Mucosa of descending colon (tissue), 3 donors: Measurements from ENCODE around the gene INPP4A. TPM values are rescaled to one million over a fixed set of nuclear protein-coding genes. Genes with fewer than 3 reads are reported as not detected.

ENCODE experiments used
- ATAC-seq: fragments of 200-7000 bp; cut with Tn5 transposase; one replicate; pipeline ENCODE4 v1.9.1; 2020; ENCODE audit warnings: mild to moderate bottlenecking, moderate library complexity
- DNase-seq, 3 donors: peaks; one replicate each; pipeline ENCODE4 v3.0.0-alpha.2; 2020
- H3K36me3 ChIP-seq: fragments of 200-600 bp; one replicate; pipeline ENCODE4 v1.8.0; 2021; ENCODE audit warnings: low read depth, mild to moderate bottlenecking
- H3K4me1 ChIP-seq: fragments of 200-600 bp; one replicate; pipeline ENCODE4 v1.8.0; 2021; ENCODE audit warnings: low read depth, mild to moderate bottlenecking
- H3K4me3 ChIP-seq: fragments of 200-600 bp; one replicate; pipeline ENCODE4 v1.8.0; 2021; ENCODE audit warnings: mild to moderate bottlenecking
- H3K9me3 ChIP-seq: fragments of 200-600 bp; one replicate; pipeline ENCODE4 v1.8.0; 2021; ENCODE audit warnings: mild to moderate bottlenecking
- intact Hi-C, 2 donors: fragments of 100-400 bp; cut with DNase I in 1 of 2; cut with micrococcal nuclease in 1 of 2; formaldehyde crosslinking; loops; one replicate each; pipeline versions ENCODE4 v1.11.0 to v1.11.1; 2022; cut with DNase I, micrococcal nuclease
- total RNA-seq, 3 donors: library from RNA; stranded (reverse); fragmentation: NEBNext Ultra II Directional in 2 of 3; extraction: Animal tissue kit (Norgen Biotek cat#: 25700) in 2 of 3; gene quantifications; one replicate each; pipeline versions ENCODE4 v1.2.1 to v1.2.4, GENCODE V29; 2021 to 2023
- TF ChIP-seq, protein P1 (sequence below): fragments of 200-600 bp; IDR thresholded peaks from one replicate; pipeline ENCODE4 v1.8.0; 2022; ENCODE audit warnings: antibody characterized with exemption, mild to moderate bottlenecking
- donor health status: DM: no; HTN: no; CAD: no; lungs with moderate emphysema.
- donor health status: DM: no; HTN: no; CAD: no.
- donor health status: DM: no; HTN: yes; CAD: no.

Gene INPP4A
- total RNA-seq, 3 donors from 2014 or later = 18.2 to 39.8 (median 19.1) TPM

DNA sequence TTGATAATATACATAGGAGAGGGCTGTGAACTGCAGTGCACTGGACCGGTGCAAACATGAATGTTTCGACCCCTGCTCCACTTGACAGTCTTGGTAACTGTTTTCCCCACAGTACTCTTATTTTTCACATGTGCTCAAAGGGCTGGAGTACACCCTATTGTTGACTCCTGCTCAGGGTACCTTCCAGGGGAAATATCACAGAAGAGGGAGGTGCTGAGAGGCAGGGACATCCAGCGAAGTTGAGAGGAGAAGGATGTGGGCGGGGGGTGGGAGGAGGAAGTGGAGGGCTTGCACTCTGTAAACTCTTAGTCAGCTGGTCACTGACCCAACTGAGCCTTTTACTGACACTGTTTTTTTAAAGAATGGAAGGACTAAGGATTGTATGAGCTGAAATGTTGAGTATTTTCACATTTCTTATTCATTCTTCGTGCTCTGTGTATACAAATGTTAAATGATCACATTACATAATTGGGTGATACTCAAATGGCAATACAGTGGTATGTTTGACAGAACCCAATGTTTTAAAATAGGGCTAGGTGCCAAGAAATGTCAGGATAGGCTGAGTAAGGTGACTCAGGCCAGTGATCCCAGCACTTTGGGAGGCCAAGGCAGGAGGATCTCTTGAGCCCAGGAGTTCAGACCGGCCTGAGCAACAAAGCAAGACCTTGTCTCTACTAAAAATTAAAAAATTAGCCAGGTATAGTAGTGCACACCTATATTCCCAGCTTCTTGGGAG, 10.0 kb downstream of the INPP4A start:
- intact Hi-C loops = no loop called here
- ATAC-seq = peak; percentile 61
- H3K36me3 ChIP-seq = no peaks in the 10 kb centered on the region
- no peak overlapping the region for H3K4me3 ChIP-seq
- H3K9me3 ChIP-seq = no peaks in the 10 kb centered on the region
- no peak for DNase-seq
- H3K4me1 ChIP-seq = peaks cover 17% of the 10 kb centered on the region
- TF ChIP-seq, protein P1, sequence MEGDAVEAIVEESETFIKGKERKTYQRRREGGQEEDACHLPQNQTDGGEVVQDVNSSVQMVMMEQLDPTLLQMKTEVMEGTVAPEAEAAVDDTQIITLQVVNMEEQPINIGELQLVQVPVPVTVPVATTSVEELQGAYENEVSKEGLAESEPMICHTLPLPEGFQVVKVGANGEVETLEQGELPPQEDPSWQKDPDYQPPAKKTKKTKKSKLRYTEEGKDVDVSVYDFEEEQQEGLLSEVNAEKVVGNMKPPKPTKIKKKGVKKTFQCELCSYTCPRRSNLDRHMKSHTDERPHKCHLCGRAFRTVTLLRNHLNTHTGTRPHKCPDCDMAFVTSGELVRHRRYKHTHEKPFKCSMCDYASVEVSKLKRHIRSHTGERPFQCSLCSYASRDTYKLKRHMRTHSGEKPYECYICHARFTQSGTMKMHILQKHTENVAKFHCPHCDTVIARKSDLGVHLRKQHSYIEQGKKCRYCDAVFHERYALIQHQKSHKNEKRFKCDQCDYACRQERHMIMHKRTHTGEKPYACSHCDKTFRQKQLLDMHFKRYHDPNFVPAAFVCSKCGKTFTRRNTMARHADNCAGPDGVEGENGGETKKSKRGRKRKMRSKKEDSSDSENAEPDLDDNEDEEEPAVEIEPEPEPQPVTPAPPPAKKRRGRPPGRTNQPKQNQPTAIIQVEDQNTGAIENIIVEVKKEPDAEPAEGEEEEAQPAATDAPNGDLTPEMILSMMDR = no peak

- TF ChIP-seq, protein P1 = no peak
- no peaks in the 10 kb centered on the region for H3K9me3 ChIP-seq
- intact Hi-C loops = no loop called here
- no peak for DNase-seq
- H3K4me1 ChIP-seq = peaks cover 17% of the 10 kb centered on the region
- no peak overlapping the region for H3K4me3 ChIP-seq
- ATAC-seq = peak; percentile 57
- no peaks in the 10 kb centered on the region for H3K36me3 ChIP-seq
These were observed 10.9 kb downstream of the INPP4A start for GRCh38 chr2:98455494-98455976.

DNA sequence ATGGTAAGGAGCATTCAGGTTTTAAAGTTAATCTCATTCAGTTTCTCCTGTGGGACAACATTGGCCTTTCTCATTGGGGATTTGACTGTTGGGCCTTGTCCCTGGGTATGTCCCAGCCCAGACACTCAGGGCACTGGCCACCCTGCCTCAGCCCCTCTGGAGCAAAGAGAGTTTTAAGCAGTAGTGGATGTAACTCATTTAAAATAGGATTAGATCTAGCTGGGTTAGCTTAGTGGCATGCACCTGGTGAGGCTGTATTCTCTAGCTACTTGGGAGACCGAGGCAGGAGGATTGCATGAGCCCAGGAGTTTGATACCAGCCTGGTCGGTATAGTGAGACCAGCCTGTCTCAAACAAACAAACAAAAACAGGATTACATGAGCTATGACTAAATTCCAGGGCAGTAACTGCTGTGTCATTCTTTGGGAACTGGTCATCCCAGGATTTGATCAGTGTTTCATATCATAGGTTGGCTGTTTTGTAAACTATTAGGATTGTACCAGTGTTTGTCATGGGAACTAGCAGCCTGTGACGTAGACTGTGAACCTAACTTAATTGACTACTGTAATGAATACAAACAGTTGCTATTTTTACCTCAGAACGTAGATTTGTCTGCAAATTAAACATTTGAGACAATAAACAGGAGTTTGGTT, 12.5 kb downstream of the INPP4A start:
- intact Hi-C loops = no loop called here
- H3K9me3 ChIP-seq = no peaks in the 10 kb centered on the region
- H3K4me3 ChIP-seq = no peak overlapping the region
- H3K36me3 ChIP-seq = no peaks in the 10 kb centered on the region
- TF ChIP-seq, protein P1 = no peak
- H3K4me1 ChIP-seq = peaks cover 18% of the 10 kb centered on the region
- no peak for ATAC-seq
- DNase-seq = no peak

DNA sequence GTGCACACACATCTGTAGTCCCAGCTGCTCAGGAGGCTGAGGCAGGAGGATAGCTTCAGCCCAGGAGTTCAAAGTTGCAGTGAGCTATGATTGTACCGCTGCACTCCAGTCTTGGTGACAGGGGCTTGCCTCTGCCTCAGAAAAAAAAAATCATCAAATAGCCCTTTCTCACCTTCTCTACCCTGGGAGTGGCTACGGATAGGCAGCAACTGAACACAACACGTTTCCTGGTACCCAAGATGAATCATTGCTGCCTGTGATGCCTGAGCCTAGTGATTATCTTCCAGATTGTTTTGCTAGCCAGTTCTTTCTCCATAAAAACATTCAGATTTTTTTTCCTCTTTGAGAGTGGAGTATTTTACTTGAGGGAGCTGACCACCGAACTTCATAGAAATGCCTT, 13.5 kb downstream of the INPP4A start:
- peaks cover 17% of the 10 kb centered on the region for H3K4me1 ChIP-seq
- no peak overlapping the region for H3K4me3 ChIP-seq
- intact Hi-C loops = no loop called here
- TF ChIP-seq, protein P1 = no peak
- no peak for ATAC-seq
- no peaks in the 10 kb centered on the region for H3K9me3 ChIP-seq
- no peak for DNase-seq
- H3K36me3 ChIP-seq = no peaks in the 10 kb centered on the region

DNA sequence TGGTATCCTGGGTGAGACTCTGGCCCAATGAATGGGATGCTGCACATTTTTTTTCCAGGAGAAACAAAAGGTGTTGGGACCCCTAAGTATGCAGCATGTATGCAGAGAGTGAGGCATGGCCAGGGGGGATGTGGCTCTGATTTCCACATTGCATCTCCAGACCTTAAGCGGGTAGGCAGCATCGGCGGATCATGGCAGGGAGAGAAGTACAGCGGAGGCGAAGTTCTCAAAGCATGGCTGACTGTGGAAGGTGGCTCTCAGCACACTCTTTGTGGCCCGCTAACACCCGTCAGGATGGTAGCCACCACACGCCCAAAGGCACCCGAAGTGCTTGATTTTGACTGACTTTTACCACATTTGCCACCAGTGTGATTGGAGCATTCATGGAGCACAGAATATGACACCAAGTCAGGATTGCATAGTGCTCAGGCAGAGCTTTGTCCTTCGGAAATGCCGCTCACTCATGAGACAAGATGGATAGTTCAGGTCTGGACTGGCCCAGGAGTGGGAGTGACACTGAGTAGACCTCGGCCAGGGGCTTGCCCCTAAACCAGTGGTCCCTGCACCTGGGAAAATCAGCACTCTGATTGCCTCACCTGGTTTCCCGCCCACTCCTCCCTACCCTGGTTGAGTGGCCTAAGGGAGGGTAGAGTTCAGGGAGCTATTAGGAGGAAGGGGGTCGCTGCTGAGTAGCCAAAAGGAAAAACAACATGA, 14.2 kb downstream of the INPP4A start:
- no peak for ATAC-seq
- no peak for DNase-seq
- TF ChIP-seq, protein P1 = no peak
- intact Hi-C loops = no loop called here
- H3K4me1 ChIP-seq = peaks cover 17% of the 10 kb centered on the region
- no peak overlapping the region for H3K4me3 ChIP-seq
- no peaks in the 10 kb centered on the region for H3K36me3 ChIP-seq
- no peaks in the 10 kb centered on the region for H3K9me3 ChIP-seq
